HepG2 (cell line): ENCODE measurements around the gene LRRC51. TPM values are rescaled to one million over a fixed set of nuclear protein-coding genes. Genes with fewer than 3 reads are reported as not detected.
A peak's percentile ranks its signal among the peaks of the same experiment; 100 is the strongest.

Source experiments
- AGO2 ChIP-seq: fragments of 200-400 bp; formaldehyde crosslinking; optimal IDR thresholded peaks from 2 replicates; pipeline ENCODE3; 2017; ENCODE audit warnings: mild to moderate bottlenecking, low read depth, low read length, moderate library complexity
- FOXK2 ChIP-seq: fragments of 450-650 bp; IDR thresholded peaks from 2 replicates; pipeline ENCODE4 v1.6.1; 2016
- FOXO1 ChIP-seq: sonication (generic); formaldehyde crosslinking; IDR thresholded peaks from 2 replicates; pipeline ENCODE4 v1.4.0; 2020; ENCODE audit warnings: missing genetic modification reagents
- GFI1 ChIP-seq: sonication (generic); formaldehyde crosslinking; IDR thresholded peaks from 2 replicates; pipeline ENCODE4 v1.5.0; 2020; ENCODE audit warnings: missing genetic modification reagents, mild to moderate bottlenecking, borderline replicate concordance
- GLMP ChIP-seq: sonication (generic); formaldehyde crosslinking; IDR thresholded peaks from 2 replicates; pipeline ENCODE4 v1.9.0; 2021; ENCODE audit warnings: missing genetic modification reagents, mild to moderate bottlenecking, borderline replicate concordance
- GMEB2 ChIP-seq: IDR thresholded peaks from 2 replicates; pipeline ENCODE4 v1.6.1; 2016; ENCODE audit warnings: missing biosample characterization, missing genetic modification reagents, low read depth
- KLF11 ChIP-seq: IDR thresholded peaks from 2 replicates; pipeline ENCODE4 v1.6.1; 2016; ENCODE audit warnings: missing compliant biosample characterization
- KLF9 ChIP-seq: IDR thresholded peaks from 2 replicates; pipeline ENCODE4 v1.6.1; 2016; ENCODE audit warnings: low read depth
- PCBP2 ChIP-seq: fragments of 200-400 bp; formaldehyde crosslinking; optimal IDR thresholded peaks from 2 replicates; pipeline ENCODE3; 2018; ENCODE audit warnings: low read length, low read depth; ENCODE audit not compliant: poor library complexity, severe bottlenecking
- POGZ ChIP-seq: sonication (generic); formaldehyde crosslinking; IDR thresholded peaks from 2 replicates; pipeline ENCODE4 v1.4.0; 2020; ENCODE audit warnings: mild to moderate bottlenecking, missing genetic modification reagents
- PRDM15 ChIP-seq: sonication (generic); formaldehyde crosslinking; IDR thresholded peaks from 2 replicates; pipeline ENCODE4 v1.4.0; 2020; ENCODE audit warnings: missing genetic modification reagents
- TFE3 ChIP-seq: IDR thresholded peaks from 2 replicates; pipeline ENCODE4 v1.6.1; 2016
- TSC22D2 ChIP-seq: sonication (generic); formaldehyde crosslinking; IDR thresholded peaks from 2 replicates; pipeline ENCODE4 v1.5.1; 2020; ENCODE audit warnings: missing genetic modification reagents, mild to moderate bottlenecking, borderline replicate concordance
- ZBTB20 ChIP-seq: sonication (generic); formaldehyde crosslinking; IDR thresholded peaks from 2 replicates; pipeline ENCODE4 v1.8.1; 2023; ENCODE audit warnings: missing genetic modification reagents, low read depth, mild to moderate bottlenecking, borderline replicate concordance
- ZBTB3 ChIP-seq: sonication (generic); formaldehyde crosslinking; IDR thresholded peaks from 2 replicates; pipeline ENCODE4 v1.4.0; 2020; ENCODE audit warnings: low read depth, mild to moderate bottlenecking, moderate library complexity, missing genetic modification reagents, borderline replicate concordance
- ZC3H13 ChIP-seq: sonication (generic); formaldehyde crosslinking; IDR thresholded peaks from 2 replicates; pipeline ENCODE4 v1.8.1; 2023; ENCODE audit warnings: mild to moderate bottlenecking, missing genetic modification reagents, moderate library complexity
- ZNF446 ChIP-seq: sonication (generic); formaldehyde crosslinking; IDR thresholded peaks from 2 replicates; pipeline ENCODE4 v1.5.0; 2020; ENCODE audit warnings: mild to moderate bottlenecking, missing genetic modification reagents
- ZNF580 ChIP-seq: IDR thresholded peaks from 2 replicates; pipeline ENCODE4 v1.6.1; 2016; ENCODE audit warnings: low read depth, borderline replicate concordance
- ZNF780A ChIP-seq: sonication (generic); formaldehyde crosslinking; IDR thresholded peaks from 2 replicates; pipeline ENCODE4 v1.8.0; 2022; ENCODE audit warnings: mild to moderate bottlenecking, missing genetic modification reagents, moderate library complexity
- ZNF790 ChIP-seq: sonication (generic); formaldehyde crosslinking; IDR thresholded peaks from 2 replicates; pipeline ENCODE4 v1.8.0; 2022; ENCODE audit warnings: missing genetic modification reagents, mild to moderate bottlenecking, borderline replicate concordance
- ZNF816 ChIP-seq: sonication (generic); formaldehyde crosslinking; IDR thresholded peaks from 2 replicates; pipeline ENCODE4 v1.8.0; 2022; ENCODE audit warnings: missing genetic modification reagents, mild to moderate bottlenecking, borderline replicate concordance
- ZSCAN9 ChIP-seq: IDR thresholded peaks from 2 replicates; pipeline ENCODE4 v1.6.1; 2016; ENCODE audit warnings: borderline replicate concordance
- polyA plus RNA-seq, 8 experiments: library from polyadenylated mRNA; depleted of rRNA in 3 of 8; stranded (reverse) in 7 of 8; unstranded in 1 of 8; fragments of >200 nt; fragmentation: Illumina TruSeq in 4 of 8; extraction: Trizol in 4 of 8; gene quantifications; 2 replicates each; pipeline versions ENCODE4 v1.2.1 to v1.2.3, GENCODE V29; 2011 to 2016; ENCODE audit warnings: low read depth in 4 of 8, missing spikeins in 1 of 8, mixed read lengths in 1 of 8; ENCODE audit not compliant: insufficient read depth in 1 of 8
- total RNA-seq, 5 experiments: library from RNA; depleted of rRNA; stranded (reverse); fragments of >200 nt; fragmentation: Illumina TruSeq; extraction: Trizol; gene quantifications; 2 replicates each; pipeline ENCODE4 v1.2.3, GENCODE V29; 2016; ENCODE audit warnings: low read depth in 1 of 5

Gene LRRC51
- total and polyA plus RNA-seq, 2 of the 13 experiments (the other 11 are each of a cell fraction or from before 2014, with no cell fraction given): 5.3 to 6.0 TPM

- no peak for TF ChIP-seq TSC22D2 (CRISPR knock-in tag)
- TF ChIP-seq KLF11 (CRISPR knock-in tag): no peak
- no peak for TF ChIP-seq GFI1
- no peak for TF ChIP-seq KLF9 (CRISPR knock-in tag)
- no peak for TF ChIP-seq ZNF780A
- no peak for TF ChIP-seq PCBP2
- TF ChIP-seq POGZ (CRISPR knock-in tag): 0 out of 2 replicates have a peak, but pooled peaks have one; percentile 45
- TF ChIP-seq ZNF816: no peak
- TF ChIP-seq ZBTB20 (CRISPR knock-in tag): no peak
- no peak; the same call in 1 of the 2 replicates for TF ChIP-seq FOXO1
- peak; percentile 76 for TF ChIP-seq FOXK2
- no peak; the same call in 1 of the 2 replicates for TF ChIP-seq TFE3 (CRISPR knock-in tag)
- no peak; the same call in 1 of the 2 replicates for TF ChIP-seq ZNF580 (CRISPR knock-in tag)
- peak; percentile 20; the same call in 1 of the 2 replicates for TF ChIP-seq GMEB2 (CRISPR knock-in tag)
- TF ChIP-seq PRDM15 (CRISPR knock-in tag): no peak
- TF ChIP-seq ZNF446 (CRISPR knock-in tag): no peak
- peak; percentile 31 for TF ChIP-seq AGO2
- no peak for TF ChIP-seq ZC3H13 (CRISPR knock-in tag)
- TF ChIP-seq GLMP: no peak
- TF ChIP-seq ZSCAN9 (CRISPR knock-in tag): no peak
- TF ChIP-seq ZNF790 (CRISPR knock-in tag): no peak
- no peak for TF ChIP-seq ZBTB3 (CRISPR knock-in tag)
Observed at GRCh38 chr11:72080326-72081183, at the start of gene LRRC51, which contains the start of gene NUMA1 (continued).
